GM21423 (cell line): ENCODE results near the gene BCL6.

Experiments used
- ATAC-seq: cut with Tn5 transposase; IDR thresholded peaks from one replicate; pipeline ENCODE4 v1.9.1; 2021; ENCODE audit warnings: mild to moderate bottlenecking, moderate library complexity; ENCODE audit not compliant: unreplicated experiment

Gene BCL6

GRCh38 chr3:187739561-187740332 lies 5.5 kb downstream of the BCL6 start:
- peak; percentile 43 for ATAC-seq

DNA sequence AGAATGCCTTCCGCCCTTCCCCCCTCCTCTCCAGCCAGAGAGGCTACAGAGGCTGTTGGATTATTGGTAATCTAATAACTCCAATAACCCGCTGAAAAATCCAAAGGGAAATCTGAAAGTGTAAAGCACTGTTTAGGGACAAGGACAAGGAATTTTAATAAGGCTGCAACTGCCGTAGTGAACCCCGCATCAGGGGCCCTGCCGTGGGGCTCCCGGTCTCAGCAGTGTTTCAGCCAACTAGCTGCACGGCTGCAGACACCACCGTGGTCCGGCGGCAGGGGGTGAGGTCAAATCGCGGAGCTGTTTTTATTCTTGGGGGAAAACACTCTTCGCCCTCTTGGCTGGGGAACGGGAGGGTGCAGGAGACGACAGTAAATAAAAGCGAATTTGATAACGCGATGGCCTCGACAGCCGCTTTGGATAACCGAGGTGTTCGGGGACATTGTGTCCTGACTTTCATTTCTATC lies 6.1 kb downstream of the BCL6 start:
- ATAC-seq: no peak

- ATAC-seq: peak; percentile 54
These were observed 6.8 kb downstream of the BCL6 start for GRCh38 chr3:187738331-187739093.

- ATAC-seq: no peak
These were observed 7.3 kb downstream of the BCL6 start for GRCh38 chr3:187738071-187738330.

DNA sequence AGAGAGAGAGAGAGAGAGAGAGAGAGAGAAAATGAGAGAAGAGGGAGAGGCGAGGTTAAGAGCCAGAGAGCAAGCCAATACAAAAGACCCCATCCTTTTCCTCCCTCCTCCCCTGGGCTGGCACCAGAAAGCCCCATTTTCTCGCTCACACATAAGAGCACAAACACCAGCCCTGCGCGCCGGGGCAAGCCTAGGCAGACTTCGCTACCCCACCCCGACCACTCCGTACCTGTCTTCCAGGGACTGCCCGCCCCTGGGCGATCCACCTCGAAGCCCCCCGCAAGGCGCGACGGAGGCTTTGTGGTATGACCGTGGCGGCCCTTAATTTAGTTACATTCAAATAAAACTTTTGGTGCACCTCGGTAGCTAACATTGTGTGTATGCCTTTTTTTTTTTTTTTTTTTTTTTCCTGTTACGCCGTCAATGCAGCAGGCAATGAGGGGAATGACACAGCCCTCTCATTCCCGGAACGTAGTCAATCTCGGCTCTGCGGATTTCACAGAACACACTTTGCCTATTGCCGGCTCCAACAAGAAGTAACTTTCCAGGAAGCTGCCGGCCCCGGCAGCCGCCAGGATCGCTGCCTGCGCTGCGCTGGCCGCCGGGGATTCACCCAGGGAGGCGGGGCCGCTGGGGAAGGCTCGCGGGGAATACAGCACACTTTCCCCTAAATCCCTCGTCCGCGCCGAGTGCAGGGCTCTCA lies 7.7 kb downstream of the BCL6 start:
- no peak for ATAC-seq

DNA sequence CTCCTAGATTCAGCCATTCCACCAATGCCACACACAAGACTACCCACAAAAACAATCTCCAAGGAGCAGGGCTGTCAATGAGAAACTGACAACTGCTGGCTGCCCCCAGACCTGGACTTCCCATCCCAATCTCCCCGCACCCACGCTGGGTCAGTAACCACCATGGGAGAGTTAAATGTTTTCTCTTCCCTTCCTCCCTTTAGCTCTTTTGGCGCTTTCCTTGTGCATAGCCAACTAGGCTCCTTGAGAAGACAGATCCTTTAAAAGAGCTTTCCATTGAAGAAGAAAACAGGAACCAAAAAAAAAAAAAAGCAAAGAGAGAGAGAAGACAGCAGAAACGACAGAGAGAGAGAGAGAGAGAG lies 8.3 kb downstream of the BCL6 start:
- no peak for ATAC-seq

DNA sequence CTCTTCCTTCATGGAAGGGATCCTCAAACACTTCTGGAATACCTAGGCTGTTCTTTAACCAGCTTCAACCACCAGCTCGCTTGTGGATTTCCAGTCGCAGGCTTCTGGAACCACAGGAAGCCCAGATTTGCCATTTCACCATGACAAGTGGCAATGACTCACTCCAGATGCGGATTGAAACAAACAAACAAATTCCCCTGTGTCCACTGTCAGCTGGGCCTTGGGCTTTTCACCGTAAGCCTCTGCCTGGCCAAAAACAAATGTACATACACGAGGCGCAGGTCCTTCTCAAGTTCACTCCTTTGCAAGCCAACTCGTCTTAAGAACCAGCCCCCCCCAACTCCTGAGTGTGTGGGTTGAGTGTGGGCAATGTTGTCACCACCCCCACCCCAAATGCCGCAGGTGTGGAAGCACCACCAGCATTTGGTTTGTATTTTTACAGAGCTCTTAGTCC lies 8.8 kb downstream of the BCL6 start:
- ATAC-seq: no peak

DNA sequence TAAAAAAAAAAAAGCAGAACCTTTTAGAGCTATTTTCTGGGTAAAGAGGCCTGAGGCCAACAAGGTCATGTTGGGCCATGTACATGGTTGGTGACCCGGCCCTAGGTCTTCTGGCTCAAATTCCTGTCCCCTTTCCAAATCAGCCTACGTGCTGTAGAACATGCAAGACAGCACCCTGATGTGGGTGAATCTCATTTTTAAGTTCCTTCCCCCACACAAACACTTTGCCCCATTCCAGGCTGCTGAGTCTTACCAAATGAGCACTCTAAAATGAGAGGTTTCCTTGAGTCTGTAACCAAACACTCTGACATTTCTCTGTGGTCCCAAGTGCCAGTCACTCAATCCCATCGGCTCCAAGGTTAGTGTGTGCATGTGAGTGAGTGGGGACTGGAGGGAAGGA lies 9.4 kb downstream of the BCL6 start:
- ATAC-seq: no peak

- ATAC-seq: no peak
These were observed 9.9 kb downstream of the BCL6 start for GRCh38 chr3:187735383-187735782.

- ATAC-seq: no peak
These were observed 10.4 kb downstream of the BCL6 start for GRCh38 chr3:187734841-187735240.

GRCh38 chr3:187733371-187733770 lies 11.9 kb downstream of the BCL6 start:
- ATAC-seq: no peak

GRCh38 chr3:187729598-187729997 lies 15.7 kb downstream of the BCL6 start:
- no peak for ATAC-seq

GRCh38 chr3:187728940-187729583 lies 16.2 kb downstream of the BCL6 start:
- no peak for ATAC-seq

- no peak for ATAC-seq
These were observed 17.0 kb downstream of the BCL6 start for GRCh38 chr3:187728248-187728647.

DNA sequence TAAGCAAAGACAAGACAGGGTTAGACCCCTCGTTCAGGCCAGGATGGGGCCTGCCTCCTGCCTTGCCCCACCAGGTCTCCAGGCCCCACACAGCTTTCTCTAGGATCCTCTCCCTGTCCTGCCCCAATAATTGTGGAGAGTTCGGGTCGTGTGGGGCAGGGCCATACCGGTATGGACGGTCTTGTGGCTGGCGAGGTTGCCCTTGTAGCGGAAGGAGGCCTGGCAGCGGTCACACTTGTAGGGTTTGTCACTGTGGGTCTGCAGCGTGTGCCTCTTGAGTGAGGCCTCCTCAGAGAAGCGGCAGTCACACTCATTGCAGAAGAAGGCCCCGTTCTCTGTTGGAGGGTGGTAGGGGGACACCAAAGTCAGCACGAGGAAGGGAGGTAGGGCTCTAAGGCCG lies 18.7 kb downstream of the BCL6 start:
- ATAC-seq: no peak

DNA sequence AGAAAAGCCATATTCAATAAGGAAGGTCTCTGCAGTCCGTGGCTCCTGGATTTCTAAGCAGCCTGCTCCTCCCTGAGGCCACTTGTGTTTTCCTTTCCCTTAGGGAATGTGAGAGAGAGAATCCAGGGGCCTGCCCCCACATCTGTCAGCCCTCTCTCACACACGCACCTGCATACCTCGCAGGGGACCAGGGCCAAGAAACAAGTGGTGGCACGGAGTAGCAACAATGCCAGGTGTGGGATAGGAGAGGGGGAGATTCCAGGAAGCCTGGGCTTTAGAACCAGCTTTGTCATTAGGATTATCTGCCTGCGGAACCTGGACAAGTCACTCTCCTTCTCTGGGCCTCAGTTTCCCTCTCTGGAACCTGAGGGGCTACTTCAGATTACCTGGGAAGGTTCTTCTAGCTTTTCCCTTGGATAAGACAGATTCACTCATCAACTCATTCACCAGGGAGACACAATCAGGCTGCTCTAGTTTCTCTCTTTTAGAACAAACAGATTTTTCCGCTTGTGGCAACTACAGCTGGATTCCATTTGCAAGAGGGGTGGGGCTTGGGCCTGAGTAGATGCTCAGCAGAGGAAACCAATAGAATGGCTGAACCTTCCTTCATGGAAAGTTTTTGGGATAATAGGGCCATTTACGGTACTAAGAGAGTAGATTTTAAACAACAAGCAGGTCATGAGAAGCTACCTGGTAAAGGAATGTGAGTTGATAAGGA lies 19.5 kb downstream of the BCL6 start:
- ATAC-seq: no peak

- no peak for ATAC-seq
These were observed 20.0 kb downstream of the BCL6 start for GRCh38 chr3:187725224-187725623.

DNA sequence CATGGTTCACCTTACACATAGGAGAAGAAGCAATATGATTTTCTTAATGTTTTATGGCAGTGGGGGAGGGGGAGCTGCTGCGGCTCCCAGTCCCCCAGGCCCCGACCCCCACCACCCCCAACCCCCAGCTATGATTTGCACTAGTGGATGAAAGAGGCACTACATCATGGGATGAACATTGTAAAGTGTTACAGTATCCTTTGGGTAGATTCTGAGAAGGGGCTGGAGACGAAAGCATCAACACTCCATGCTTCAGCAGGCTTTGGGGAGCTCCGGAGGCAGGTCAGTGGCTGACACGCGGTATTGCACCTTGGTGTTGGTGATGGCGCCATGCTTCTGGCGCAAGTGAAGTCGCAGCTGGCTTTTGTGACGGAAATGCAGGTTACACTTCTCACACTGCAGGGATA lies 23.1 kb downstream of the BCL6 start:
- ATAC-seq: no peak

DNA sequence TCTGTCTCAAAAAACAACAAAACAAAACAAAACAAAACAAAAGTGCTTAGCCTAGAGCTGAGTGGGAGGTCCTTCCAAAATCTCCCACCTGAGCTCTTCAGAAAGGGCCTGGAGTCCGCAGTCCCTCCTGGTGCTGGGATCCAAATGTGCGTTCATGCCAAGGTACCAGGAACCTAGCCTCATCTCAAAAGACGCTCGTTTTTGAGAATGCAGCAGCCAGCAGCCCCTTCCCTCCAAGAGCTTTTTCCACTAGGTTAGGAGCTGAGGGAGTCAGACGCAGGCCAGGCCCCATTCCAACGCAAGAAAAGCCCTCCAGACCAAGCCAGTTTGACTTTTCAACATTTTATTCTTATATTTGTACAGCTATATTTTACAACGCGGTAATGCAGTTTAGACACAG lies 24.2 kb downstream of the BCL6 start:
- ATAC-seq: no peak

GRCh38 chr3:187720337-187720670 lies 25.0 kb downstream of the BCL6 start:
- no peak for ATAC-seq
